ENCODE data around the gene TBL1X. TPM values are rescaled to one million over a fixed set of nuclear protein-coding genes. Genes with fewer than 3 reads are reported as not detected.

The TBL1X gene
- total and polyA plus RNA-seq, 7 experiments from 2014 or later, result 11.8 to 58.8 (median 28.9) TPM

DNA sequence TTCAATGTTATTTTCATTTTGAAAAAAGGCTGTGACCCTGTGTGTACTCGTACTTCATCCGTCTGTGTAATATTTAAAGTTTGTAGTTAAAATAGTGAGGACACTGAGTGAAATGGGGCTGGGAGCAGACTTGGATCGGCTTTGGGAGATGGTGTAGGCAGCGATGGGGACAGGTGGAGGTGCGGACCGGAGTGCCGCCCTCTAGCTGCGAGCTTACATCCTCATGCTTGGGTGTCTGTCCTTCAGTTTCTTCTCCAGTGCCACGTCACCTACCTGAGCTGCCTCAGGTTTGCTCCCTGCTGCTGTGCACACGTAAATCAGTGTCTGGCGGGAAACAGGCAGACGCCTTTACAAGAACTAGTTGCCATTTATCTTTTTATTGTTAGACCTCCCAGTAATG, 154.7 kb downstream of the TBL1X start:
- H3K9me3 ChIP-seq (ENCODE audit: control insufficient read depth in 2 of 3, low read length in 3 of 3), result no peaks in the 10 kb centered on the region
- no peaks in the 10 kb centered on the region for H3K27me3 Mint-ChIP-seq
- peaks cover 9 to 66% (median 57%) of the 10 kb centered on the region in 7 donors for H3K4me1 Mint-ChIP-seq
- peaks cover 0 to 26% (median 8%) of the 10 kb centered on the region in 5 donors for H3K36me3 Mint-ChIP-seq
- no peaks in the 10 kb centered on the region for H3K36me3 ChIP-seq (ENCODE audit: control insufficient read depth in 2 of 3, insufficient read depth in 3 of 3, low read length in 3 of 3)
- ATAC-seq (no peak), DNase-seq (no peak)
- H3K27ac ChIP-seq (ENCODE audit: low read depth, low read length), result no peak overlapping the region
- H3K9me3 Mint-ChIP-seq, result no peaks in the 10 kb centered on the region
- intact Hi-C loops (cut with micrococcal nuclease), result no loop called here
- no peaks in the 10 kb centered on the region for H3K4me1 ChIP-seq (ENCODE audit: control insufficient read depth in 2 of 2, insufficient read depth in 2 of 2, low read length in 2 of 2)
- peak overlapping the region in 3 of 9 donors; percentile 47 to 53 (median 48) for H3K27ac Mint-ChIP-seq
- no peak overlapping the region for H3K4me3 Mint-ChIP-seq
- no peak overlapping the region for H3K4me3 ChIP-seq (ENCODE audit: low read length)
- H3K27me3 ChIP-seq (ENCODE audit: control insufficient read depth in 2 of 2, insufficient read depth in 2 of 2, low read length in 2 of 2), result no peaks in the 10 kb centered on the region
- CTCF ChIA-PET, result no interaction called here
- POLR2A ChIA-PET, result no interaction called here

DNA sequence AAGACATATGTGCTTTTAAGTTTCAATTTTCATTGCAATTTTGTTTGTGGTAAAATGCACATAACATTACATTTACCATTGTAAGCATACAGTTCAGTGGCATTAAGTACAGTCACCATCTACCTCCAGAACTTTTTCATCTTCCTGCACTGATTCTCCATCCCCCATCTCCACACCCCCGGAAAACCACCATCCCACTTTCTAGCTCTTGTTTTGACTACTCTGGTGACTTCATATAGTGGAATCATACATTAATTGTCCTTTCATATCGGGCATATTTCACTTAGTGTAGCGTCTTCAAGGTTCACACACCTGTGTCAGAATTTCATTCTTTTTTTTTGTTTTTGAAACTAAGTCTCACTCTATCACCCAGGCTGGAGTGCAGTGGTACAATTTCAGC, 157.3 kb downstream of the TBL1X start:
- ChIA-PET POLR2A (interaction anchor here (0.6 kb wide), 1 partner anchor 394 kb away, joined by 4 read pairs; no protein-coding TSS in a partner anchor), CTCF (no interaction called here)
- Histone ChIP-seq H3K4me1 (ENCODE audit: control insufficient read depth in 2 of 2, insufficient read depth in 2 of 2, low read length in 2 of 2) (no peaks in the 10 kb centered on the region), H3K9me3 (ENCODE audit: control insufficient read depth in 2 of 3, low read length in 3 of 3) (no peaks in the 10 kb centered on the region), H3K4me3 (ENCODE audit: low read length) (no peak overlapping the region), H3K27ac (ENCODE audit: low read depth, low read length) (no peak overlapping the region), H3K27me3 (ENCODE audit: control insufficient read depth in 2 of 2, insufficient read depth in 2 of 2, low read length in 2 of 2) (no peaks in the 10 kb centered on the region), H3K36me3 (ENCODE audit: control insufficient read depth in 2 of 3, insufficient read depth in 3 of 3, low read length in 3 of 3) (no peaks in the 10 kb centered on the region)
- peak overlapping the region in 3 of 9 donors; percentile 5 to 40 (median 9) for H3K27ac Mint-ChIP-seq
- intact Hi-C loops (cut with micrococcal nuclease), result no loop called here
- peaks cover 0 to 26% (median 8%) of the 10 kb centered on the region in 5 donors for H3K36me3 Mint-ChIP-seq
- H3K27me3 Mint-ChIP-seq, result no peaks in the 10 kb centered on the region
- ATAC-seq (no peak), DNase-seq (no peak)
- no peaks in the 10 kb centered on the region for H3K9me3 Mint-ChIP-seq
- H3K4me1 Mint-ChIP-seq, result peaks cover 9 to 80% (median 69%) of the 10 kb centered on the region in 7 donors
- peak overlapping the region in 1 of 10 donors; percentile 3 for H3K4me3 Mint-ChIP-seq

DNA sequence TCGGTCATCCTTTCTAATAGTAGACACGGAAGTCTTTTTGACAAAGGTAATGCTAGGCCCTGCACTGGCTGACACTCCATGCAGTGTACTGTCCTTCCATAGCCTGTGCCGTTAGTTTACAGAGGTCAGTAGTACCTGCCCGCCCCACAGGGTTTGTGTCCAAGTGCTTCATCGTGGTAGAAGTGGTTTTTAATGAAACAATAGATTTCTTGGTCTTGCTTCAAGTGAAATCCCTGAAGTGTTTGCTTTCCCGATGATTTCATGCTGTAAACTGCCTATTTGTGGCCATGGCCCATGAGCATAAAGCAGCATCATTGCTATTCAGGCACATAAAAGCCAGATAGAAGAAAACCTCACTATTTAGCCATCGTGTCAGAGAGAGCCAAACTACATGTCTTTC, 161.5 kb downstream of the TBL1X start:
- ChIA-PET POLR2A (interaction anchor here (0.6 kb wide), 1 partner anchor 23 kb away, joined by 3 read pairs; no protein-coding TSS in a partner anchor), CTCF (no interaction called here)
- H3K36me3 ChIP-seq (ENCODE audit: control insufficient read depth in 2 of 3, insufficient read depth in 3 of 3, low read length in 3 of 3), result no peaks in the 10 kb centered on the region
- Mint-ChIP-seq H3K4me3 (no peak overlapping the region), H3K9me3 (no peaks in the 10 kb centered on the region), H3K27ac (no peak overlapping the region), H3K27me3 (no peaks in the 10 kb centered on the region), H3K36me3 (peaks cover 0 to 7% (median 0%) of the 10 kb centered on the region in 5 donors), H3K4me1 (peaks cover 7 to 70% (median 49%) of the 10 kb centered on the region in 7 donors)
- DNase-seq, result no peak
- H3K9me3 ChIP-seq (ENCODE audit: control insufficient read depth in 2 of 3, low read length in 3 of 3), result no peaks in the 10 kb centered on the region
- no peaks in the 10 kb centered on the region for H3K27me3 ChIP-seq (ENCODE audit: control insufficient read depth in 2 of 2, insufficient read depth in 2 of 2, low read length in 2 of 2)
- H3K4me3 ChIP-seq (ENCODE audit: low read length), result no peak overlapping the region
- H3K27ac ChIP-seq (ENCODE audit: low read depth, low read length), result no peak overlapping the region
- no peak for ATAC-seq
- intact Hi-C loops (cut with micrococcal nuclease), result no loop called here
- H3K4me1 ChIP-seq (ENCODE audit: control insufficient read depth in 2 of 2, insufficient read depth in 2 of 2, low read length in 2 of 2), result no peaks in the 10 kb centered on the region

DNA sequence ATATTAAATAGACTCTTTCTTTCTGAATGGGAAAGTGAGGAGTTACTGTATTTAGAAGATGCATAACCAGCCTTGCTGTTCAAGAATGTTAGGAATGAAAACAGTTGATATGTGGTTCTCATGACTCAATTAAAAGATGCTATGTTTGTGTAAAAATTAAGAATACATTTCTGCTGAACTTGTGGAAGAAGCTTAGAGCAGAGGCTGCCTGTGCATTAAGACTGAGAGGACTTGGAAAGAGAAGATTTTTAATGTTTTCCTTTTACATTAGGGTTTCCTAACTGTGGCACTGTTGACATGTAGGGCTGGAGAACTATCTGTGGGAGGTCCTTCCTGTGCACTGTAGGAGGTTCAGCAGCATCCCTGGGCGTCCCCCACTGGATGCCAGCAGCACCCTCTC, 163.1 kb downstream of the TBL1X start:
- Mint-ChIP-seq H3K4me1 (peaks cover 7 to 65% (median 44%) of the 10 kb centered on the region in 7 donors), H3K27ac (no peak overlapping the region), H3K36me3 (peaks cover 0 to 2% (median 0%) of the 10 kb centered on the region in 5 donors), H3K9me3 (no peaks in the 10 kb centered on the region), H3K27me3 (no peaks in the 10 kb centered on the region), H3K4me3 (no peak overlapping the region)
- no peaks in the 10 kb centered on the region for H3K36me3 ChIP-seq (ENCODE audit: control insufficient read depth in 2 of 3, insufficient read depth in 3 of 3, low read length in 3 of 3)
- DNase-seq, result no peak
- intact Hi-C loops (cut with micrococcal nuclease), result no loop called here
- H3K27ac ChIP-seq (ENCODE audit: low read depth, low read length), result no peak overlapping the region
- H3K4me3 ChIP-seq (ENCODE audit: low read length), result no peak overlapping the region
- ChIA-PET CTCF (no interaction called here), POLR2A (interaction anchor here (0.7 kb wide), 1 partner anchor 14 kb away, joined by 3 read pairs; no protein-coding TSS in a partner anchor)
- no peaks in the 10 kb centered on the region for H3K9me3 ChIP-seq (ENCODE audit: control insufficient read depth in 2 of 3, low read length in 3 of 3)
- no peaks in the 10 kb centered on the region for H3K27me3 ChIP-seq (ENCODE audit: control insufficient read depth in 2 of 2, insufficient read depth in 2 of 2, low read length in 2 of 2)
- H3K4me1 ChIP-seq (ENCODE audit: control insufficient read depth in 2 of 2, insufficient read depth in 2 of 2, low read length in 2 of 2), result no peaks in the 10 kb centered on the region
- no peak for ATAC-seq

DNA sequence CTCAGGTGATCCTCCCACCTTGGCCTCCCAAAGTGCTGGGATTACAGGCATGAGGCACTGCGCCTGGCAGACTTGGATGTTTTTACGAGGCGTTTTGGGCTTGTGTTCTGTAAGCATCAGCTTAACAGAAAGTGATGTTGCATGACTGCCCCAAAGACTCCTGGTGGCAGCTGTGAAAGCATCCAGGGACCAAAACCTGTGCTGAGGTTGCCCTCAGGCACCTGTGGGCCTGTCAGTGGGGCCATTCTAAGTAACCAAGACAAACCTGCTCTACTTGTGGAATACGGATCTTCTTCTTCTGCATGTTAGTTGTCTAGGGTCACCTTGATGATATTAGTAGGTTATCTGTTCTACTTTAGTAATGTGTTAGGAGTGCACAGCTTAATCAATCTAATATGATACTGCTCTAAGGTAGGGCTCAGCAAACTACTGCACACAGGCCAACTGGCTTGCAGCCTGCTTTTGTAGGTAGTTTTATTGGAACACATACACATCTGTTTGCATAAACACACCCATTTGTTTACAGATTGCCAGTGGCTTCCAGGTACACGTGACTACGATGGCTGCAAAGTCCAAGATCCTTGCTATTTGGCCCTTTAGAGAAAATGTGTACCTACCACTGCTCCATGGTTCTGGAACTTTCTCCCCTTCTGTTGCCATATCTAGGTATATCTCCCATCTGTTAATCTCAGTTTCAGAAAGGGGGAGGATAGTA, 164.1 kb downstream of the TBL1X start:
- intact Hi-C loops (cut with micrococcal nuclease), result no loop called here
- no peak overlapping the region for H3K4me3 ChIP-seq (ENCODE audit: low read length)
- no peak for DNase-seq
- H3K9me3 ChIP-seq (ENCODE audit: control insufficient read depth in 2 of 3, low read length in 3 of 3), result no peaks in the 10 kb centered on the region
- H3K27me3 ChIP-seq (ENCODE audit: control insufficient read depth in 2 of 2, insufficient read depth in 2 of 2, low read length in 2 of 2), result no peaks in the 10 kb centered on the region
- no peak for ATAC-seq
- H3K27ac ChIP-seq (ENCODE audit: low read depth, low read length), result no peak overlapping the region
- Mint-ChIP-seq H3K36me3 (peaks cover 0 to 4% (median 0%) of the 10 kb centered on the region in 5 donors), H3K27ac (peak overlapping the region in 1 of 9 donors; percentile 65), H3K27me3 (no peaks in the 10 kb centered on the region), H3K4me1 (peaks cover 5 to 64% (median 41%) of the 10 kb centered on the region in 7 donors), H3K4me3 (no peak overlapping the region), H3K9me3 (no peaks in the 10 kb centered on the region)
- no peaks in the 10 kb centered on the region for H3K36me3 ChIP-seq (ENCODE audit: control insufficient read depth in 2 of 3, insufficient read depth in 3 of 3, low read length in 3 of 3)
- no peaks in the 10 kb centered on the region for H3K4me1 ChIP-seq (ENCODE audit: control insufficient read depth in 2 of 2, insufficient read depth in 2 of 2, low read length in 2 of 2)
- CTCF ChIA-PET, result no interaction called here
- POLR2A ChIA-PET, result no interaction called here

DNA sequence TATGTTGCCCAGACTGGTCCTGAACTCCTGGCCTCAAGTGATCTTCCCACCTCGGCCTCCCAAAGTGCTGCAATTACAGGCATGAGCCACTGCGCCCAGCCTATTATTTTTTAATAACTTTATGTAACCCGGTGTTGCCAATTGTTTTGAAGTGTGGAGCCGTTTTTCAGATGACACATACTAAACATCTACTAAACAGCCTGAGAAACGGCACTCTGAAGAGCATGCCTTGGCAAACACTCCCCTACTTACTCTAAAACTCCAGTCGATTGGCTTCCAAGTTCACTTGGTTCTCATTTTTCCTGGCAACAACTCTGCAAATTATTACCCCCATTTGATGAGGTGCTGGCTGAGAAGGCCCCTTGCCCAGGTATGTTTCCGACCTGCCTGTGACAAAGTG, 169.7 kb downstream of the TBL1X start:
- ATAC-seq (no peak), DNase-seq (no peak)
- Histone ChIP-seq H3K27ac (ENCODE audit: low read depth, low read length) (no peak overlapping the region), H3K4me1 (ENCODE audit: control insufficient read depth in 2 of 2, insufficient read depth in 2 of 2, low read length in 2 of 2) (no peaks in the 10 kb centered on the region), H3K9me3 (ENCODE audit: control insufficient read depth in 2 of 3, low read length in 3 of 3) (no peaks in the 10 kb centered on the region), H3K27me3 (ENCODE audit: control insufficient read depth in 2 of 2, insufficient read depth in 2 of 2, low read length in 2 of 2) (no peaks in the 10 kb centered on the region), H3K36me3 (ENCODE audit: control insufficient read depth in 2 of 3, insufficient read depth in 3 of 3, low read length in 3 of 3) (no peaks in the 10 kb centered on the region), H3K4me3 (ENCODE audit: low read length) (no peak overlapping the region)
- H3K4me3 Mint-ChIP-seq, result no peak overlapping the region
- no peaks in the 10 kb centered on the region for H3K9me3 Mint-ChIP-seq
- no peak overlapping the region for H3K27ac Mint-ChIP-seq
- H3K36me3 Mint-ChIP-seq, result peaks cover 0 to 8% (median 0%) of the 10 kb centered on the region in 5 donors
- ChIA-PET POLR2A (no interaction called here), CTCF (no interaction called here)
- intact Hi-C loops (cut with micrococcal nuclease), result loop anchor here in 1 of 2 donors (10.0 kb wide), 1 partner anchor 100 kb away; no protein-coding TSS in a partner anchor
- no peaks in the 10 kb centered on the region for H3K27me3 Mint-ChIP-seq
- H3K4me1 Mint-ChIP-seq, result peaks cover 6 to 46% (median 37%) of the 10 kb centered on the region in 7 donors

DNA sequence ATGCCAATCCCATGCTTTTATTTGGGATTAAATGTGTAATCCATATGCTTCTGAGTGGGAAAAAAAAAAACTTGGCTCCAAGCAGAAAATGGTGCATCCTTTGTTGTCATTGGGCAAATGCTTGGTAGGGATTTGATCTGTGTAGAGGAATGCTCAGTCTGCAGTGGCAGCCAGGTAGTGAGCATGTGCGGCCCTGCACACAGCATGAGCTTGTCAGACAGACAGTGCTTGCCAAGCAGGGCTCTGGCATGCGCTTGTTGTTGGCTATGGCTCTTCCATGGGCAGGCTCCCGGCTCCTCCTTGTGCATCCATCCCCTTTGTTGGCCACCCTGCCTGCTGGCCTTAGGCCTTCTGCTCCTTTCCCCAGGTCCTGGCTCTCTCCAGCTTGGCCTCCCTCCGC, 170.5 kb downstream of the TBL1X start:
- no peaks in the 10 kb centered on the region for H3K4me1 ChIP-seq (ENCODE audit: control insufficient read depth in 2 of 2, insufficient read depth in 2 of 2, low read length in 2 of 2)
- ChIA-PET POLR2A (no interaction called here), CTCF (no interaction called here)
- no peak overlapping the region for H3K4me3 ChIP-seq (ENCODE audit: low read length)
- H3K27me3 Mint-ChIP-seq, result no peaks in the 10 kb centered on the region
- no peak for ATAC-seq
- H3K9me3 ChIP-seq (ENCODE audit: control insufficient read depth in 2 of 3, low read length in 3 of 3), result no peaks in the 10 kb centered on the region
- intact Hi-C loops (cut with micrococcal nuclease), result loop anchor here in 1 of 2 donors (10.0 kb wide), 1 partner anchor 101 kb away; no protein-coding TSS in a partner anchor
- no peak for DNase-seq
- H3K9me3 Mint-ChIP-seq, result no peaks in the 10 kb centered on the region
- H3K4me1 Mint-ChIP-seq, result peaks cover 6 to 45% (median 32%) of the 10 kb centered on the region in 7 donors
- H3K36me3 Mint-ChIP-seq, result peaks cover 0 to 12% (median 0%) of the 10 kb centered on the region in 5 donors
- H3K27me3 ChIP-seq (ENCODE audit: control insufficient read depth in 2 of 2, insufficient read depth in 2 of 2, low read length in 2 of 2), result no peaks in the 10 kb centered on the region
- H3K36me3 ChIP-seq (ENCODE audit: control insufficient read depth in 2 of 3, insufficient read depth in 3 of 3, low read length in 3 of 3), result no peaks in the 10 kb centered on the region
- no peak overlapping the region for H3K4me3 Mint-ChIP-seq
- no peak overlapping the region for H3K27ac Mint-ChIP-seq
- no peak overlapping the region for H3K27ac ChIP-seq (ENCODE audit: low read depth, low read length)
